HUES6 (cell line): Measurements from ENCODE around the gene NME3.
A peak's percentile ranks its signal among the peaks of the same experiment; 100 is the strongest.

ENCODE experiments used
- H3K27ac ChIP-seq: 2 replicates; pipeline ENCODE4 v1.7.0; 2013; ENCODE audit warnings: low read depth, mild to moderate bottlenecking, low read length, inconsistent platforms
- H3K27me3 ChIP-seq: 2 replicates; pipeline ENCODE4 v1.6.1; 2013; ENCODE audit warnings: low read length; ENCODE audit not compliant: control insufficient read depth, insufficient read depth
- H3K36me3 ChIP-seq: 2 replicates; pipeline ENCODE4 v1.6.1; 2013; ENCODE audit warnings: low read length; ENCODE audit not compliant: control insufficient read depth, insufficient read depth
- H3K4me1 ChIP-seq: 2 replicates; pipeline ENCODE4 v1.6.1; 2013; ENCODE audit warnings: low read length; ENCODE audit not compliant: control insufficient read depth, insufficient read depth
- H3K4me3 ChIP-seq: 2 replicates; pipeline ENCODE4 v1.5.1; 2013; ENCODE audit warnings: low read depth, low read length
- H3K9ac ChIP-seq: one replicate; pipeline ENCODE4 v1.6.1; 2013; ENCODE audit warnings: mild to moderate bottlenecking, low read length
- H3K9me3 ChIP-seq: 2 replicates; pipeline ENCODE4 v1.6.1; 2013; ENCODE audit warnings: low read depth, low read length; ENCODE audit not compliant: control insufficient read depth, insufficient read depth

Gene NME3

DNA sequence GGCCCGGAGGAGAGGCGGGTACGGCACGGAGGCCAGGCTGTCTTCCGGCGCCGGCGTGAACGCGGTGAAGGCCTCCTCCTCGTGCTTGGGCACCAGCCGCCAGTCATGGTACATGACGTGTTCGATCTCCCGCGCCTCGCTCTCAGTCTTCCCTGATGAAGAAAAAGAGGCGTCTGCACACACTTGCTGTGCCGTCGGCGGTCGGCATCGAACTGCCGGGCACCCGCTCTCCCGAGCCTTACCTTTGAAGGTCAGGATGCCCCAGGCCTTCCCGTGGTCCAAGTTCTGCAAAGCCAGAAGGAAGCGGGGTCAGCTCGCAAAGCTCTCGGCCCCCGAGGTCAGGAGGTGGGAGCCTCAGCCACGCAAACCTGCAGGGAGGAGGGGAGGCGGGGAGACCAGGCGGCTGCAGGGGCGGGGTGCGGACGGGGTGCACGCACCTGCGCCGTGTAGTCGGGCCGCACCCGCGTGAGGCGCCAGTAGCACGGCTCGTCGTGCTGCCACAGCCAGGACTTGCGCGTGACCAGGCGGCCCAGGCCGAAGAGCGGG, 1.1 kb upstream of the NME3 start, which contains the start of gene EME2:
Gene EME2, plus strand, starts transcription at position 449 of the 546 bp plus-strand sequence. CDS start 418 bp downstream, outside the sequence.
- H3K27me3 ChIP-seq: no peaks in the 10 kb centered on the region
- peak within 1 kb of the TSS; percentile 98 for H3K9ac ChIP-seq
- H3K36me3 ChIP-seq: peaks cover 46% of the 10 kb centered on the region
- no peaks in the 10 kb centered on the region for H3K9me3 ChIP-seq
- peak within 1 kb of the TSS; percentile 99 for H3K4me3 ChIP-seq
- peak within 1 kb of the TSS; percentile 94 for H3K27ac ChIP-seq
- peaks cover 15% of the 10 kb centered on the region for H3K4me1 ChIP-seq

DNA sequence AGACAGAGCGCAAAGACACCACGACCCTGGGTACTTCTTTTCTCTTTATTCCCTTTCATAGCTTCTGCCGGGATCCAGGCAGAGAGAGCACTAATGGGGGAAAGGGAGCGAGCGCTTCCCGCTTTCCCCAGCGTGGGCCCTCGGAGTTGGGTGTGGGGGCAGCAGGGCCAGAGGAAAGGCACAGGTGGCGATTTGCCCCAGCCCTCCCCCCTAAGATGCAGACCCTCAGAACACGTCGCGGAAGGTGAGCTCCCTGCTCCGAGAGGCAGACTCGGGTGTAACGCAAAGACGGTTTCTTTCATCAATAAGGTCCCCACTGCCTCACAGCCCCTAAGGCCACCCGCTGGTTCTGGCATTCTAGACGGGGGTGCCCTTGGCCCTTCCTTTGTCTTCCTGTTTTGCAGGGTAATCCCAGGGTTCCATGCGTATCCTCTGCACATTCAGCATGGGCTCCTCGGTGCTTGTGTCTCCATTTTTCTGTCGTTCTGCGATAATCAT, 570 bp upstream of the NME3 start:
- Histone ChIP-seq H3K36me3 (peaks cover 46% of the 10 kb centered on the region), H3K27ac (peak overlapping the region; percentile 94), H3K27me3 (no peaks in the 10 kb centered on the region), H3K4me1 (peaks cover 15% of the 10 kb centered on the region), H3K9ac (peak overlapping the region; percentile 98), H3K4me3 (peak overlapping the region; percentile 99), H3K9me3 (no peaks in the 10 kb centered on the region)

- peaks cover 44% of the 10 kb centered on the region for H3K36me3 ChIP-seq
- H3K4me3 ChIP-seq: peak overlapping the region; percentile 99
- peak overlapping the region; percentile 73 for H3K9ac ChIP-seq
- no peak overlapping the region for H3K27ac ChIP-seq
- H3K9me3 ChIP-seq: no peaks in the 10 kb centered on the region
- H3K4me1 ChIP-seq: peaks cover 15% of the 10 kb centered on the region
- H3K27me3 ChIP-seq: no peaks in the 10 kb centered on the region
Observed at GRCh38 chr16:1770328-1771187, 785 bp downstream of the NME3 start.

- Histone ChIP-seq H3K4me1 (peaks cover 15% of the 10 kb centered on the region), H3K4me3 (peak overlapping the region; percentile 99), H3K27ac (no peak overlapping the region), H3K36me3 (peaks cover 46% of the 10 kb centered on the region), H3K27me3 (no peaks in the 10 kb centered on the region), H3K9me3 (no peaks in the 10 kb centered on the region), H3K9ac (no peak overlapping the region)
Observed at GRCh38 chr16:1769402-1770300, 1.7 kb downstream of the NME3 start.

GRCh38 chr16:1768767-1769401, 2.5 kb downstream of the NME3 start:
- Histone ChIP-seq H3K4me1 (peaks cover 14% of the 10 kb centered on the region), H3K9ac (no peak overlapping the region), H3K27ac (no peak overlapping the region), H3K9me3 (no peaks in the 10 kb centered on the region), H3K36me3 (peaks cover 45% of the 10 kb centered on the region), H3K4me3 (no peak overlapping the region), H3K27me3 (no peaks in the 10 kb centered on the region)

DNA sequence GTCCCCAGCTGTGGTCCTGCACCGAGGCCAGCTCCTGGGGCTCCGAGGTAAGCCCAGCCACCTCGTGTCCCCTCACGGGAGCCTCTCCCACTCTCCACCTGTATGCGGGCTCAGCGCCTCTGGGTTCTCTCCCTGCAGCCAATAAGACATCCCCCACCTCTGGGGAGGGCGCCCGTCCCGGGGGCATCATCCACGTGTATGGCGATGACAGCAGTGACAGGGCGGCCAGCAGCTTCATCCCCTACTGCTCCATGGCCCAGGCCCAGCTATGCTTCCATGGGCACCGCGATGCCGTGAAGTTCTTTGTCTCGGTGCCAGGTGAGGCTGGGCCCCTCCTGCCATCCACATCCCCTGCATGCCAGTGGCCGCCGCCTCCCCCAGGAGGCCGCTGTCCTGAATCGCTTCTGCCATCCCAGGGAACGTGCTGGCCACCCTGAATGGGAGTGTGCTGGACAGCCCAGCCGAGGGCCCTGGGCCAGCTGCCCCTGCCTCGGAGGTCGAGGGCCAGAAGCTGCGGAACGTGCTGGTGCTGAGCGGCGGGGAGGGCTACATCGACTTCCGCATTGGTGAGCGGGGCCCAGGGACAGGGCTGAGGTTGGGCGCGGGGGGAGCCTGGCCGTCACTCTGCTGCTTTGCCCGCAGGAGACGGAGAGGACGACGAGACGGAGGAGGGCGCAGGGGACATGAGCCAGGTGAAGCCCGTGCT, 3.1 kb downstream of the NME3 start:
- Histone ChIP-seq H3K27me3 (no peaks in the 10 kb centered on the region), H3K4me3 (no peak overlapping the region), H3K27ac (no peak overlapping the region), H3K36me3 (peaks cover 45% of the 10 kb centered on the region), H3K9ac (no peak overlapping the region), H3K4me1 (peaks cover 15% of the 10 kb centered on the region), H3K9me3 (no peaks in the 10 kb centered on the region)

DNA sequence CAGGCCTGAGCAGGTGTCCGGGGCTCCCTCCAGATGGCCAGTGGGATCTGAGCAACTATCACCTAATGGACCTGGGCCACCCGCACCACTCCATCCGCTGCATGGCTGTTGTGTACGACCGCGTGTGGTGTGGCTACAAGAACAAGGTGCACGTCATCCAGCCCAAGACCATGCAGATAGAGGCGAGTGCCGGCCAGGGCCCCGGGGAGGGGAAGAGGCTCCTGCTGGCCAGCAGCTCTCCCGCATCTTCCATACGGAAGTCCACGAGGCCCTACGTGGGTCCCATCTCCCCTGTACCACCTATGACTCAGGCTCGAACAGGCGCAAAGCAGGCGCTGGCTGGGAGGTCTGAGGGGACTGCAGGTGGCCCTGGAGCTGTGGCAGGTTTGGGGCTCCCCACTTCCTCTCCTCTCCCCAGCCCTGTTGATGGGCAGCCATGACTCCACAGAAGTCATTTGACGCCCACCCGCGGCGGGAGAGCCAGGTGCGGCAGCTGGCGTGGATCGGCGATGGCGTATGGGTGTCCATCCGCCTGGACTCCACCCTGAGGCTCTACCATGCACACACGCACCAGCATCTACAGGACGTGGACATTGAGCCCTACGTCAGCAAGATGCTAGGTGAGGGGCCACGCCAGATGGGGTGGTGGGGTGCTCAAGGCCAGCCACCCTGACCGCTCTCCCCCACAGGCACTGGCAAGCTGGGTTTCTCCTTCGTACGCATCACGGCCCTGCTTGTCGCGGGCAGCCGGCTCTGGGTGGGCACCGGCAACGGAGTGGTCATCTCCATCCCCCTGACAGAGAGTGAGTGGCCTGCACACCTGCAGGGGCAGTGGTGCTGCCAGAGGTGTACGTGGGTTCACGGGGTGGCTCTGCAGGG, 4.0 kb downstream of the NME3 start:
- Histone ChIP-seq H3K27ac (no peak overlapping the region), H3K36me3 (peaks cover 52% of the 10 kb centered on the region), H3K9me3 (no peaks in the 10 kb centered on the region), H3K27me3 (no peaks in the 10 kb centered on the region), H3K4me1 (peaks cover 15% of the 10 kb centered on the region), H3K4me3 (no peak overlapping the region), H3K9ac (no peak overlapping the region)

DNA sequence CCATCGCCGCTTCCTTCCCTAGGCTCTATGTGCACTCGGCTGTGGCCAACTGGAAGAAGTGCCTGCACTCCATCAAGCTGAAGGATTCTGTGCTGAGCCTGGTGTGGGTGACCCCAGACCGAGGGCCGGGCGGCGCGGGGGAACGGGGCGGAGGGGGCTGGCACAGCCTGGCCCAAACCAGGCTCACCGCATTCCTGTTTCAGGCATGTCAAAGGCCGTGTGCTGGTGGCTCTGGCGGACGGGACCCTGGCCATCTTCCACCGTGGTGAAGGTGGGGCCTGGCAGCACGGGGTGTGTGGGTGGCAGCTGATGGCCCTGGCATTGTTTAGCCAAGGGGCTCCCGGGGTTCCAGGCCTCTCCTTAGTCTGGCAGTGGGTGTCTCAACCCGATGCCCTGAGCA, 4.6 kb downstream of the NME3 start:
- Histone ChIP-seq H3K27me3 (no peaks in the 10 kb centered on the region), H3K9ac (no peak overlapping the region), H3K27ac (no peak overlapping the region), H3K4me3 (no peak overlapping the region), H3K9me3 (no peaks in the 10 kb centered on the region), H3K4me1 (peaks cover 15% of the 10 kb centered on the region), H3K36me3 (peaks cover 53% of the 10 kb centered on the region)

DNA sequence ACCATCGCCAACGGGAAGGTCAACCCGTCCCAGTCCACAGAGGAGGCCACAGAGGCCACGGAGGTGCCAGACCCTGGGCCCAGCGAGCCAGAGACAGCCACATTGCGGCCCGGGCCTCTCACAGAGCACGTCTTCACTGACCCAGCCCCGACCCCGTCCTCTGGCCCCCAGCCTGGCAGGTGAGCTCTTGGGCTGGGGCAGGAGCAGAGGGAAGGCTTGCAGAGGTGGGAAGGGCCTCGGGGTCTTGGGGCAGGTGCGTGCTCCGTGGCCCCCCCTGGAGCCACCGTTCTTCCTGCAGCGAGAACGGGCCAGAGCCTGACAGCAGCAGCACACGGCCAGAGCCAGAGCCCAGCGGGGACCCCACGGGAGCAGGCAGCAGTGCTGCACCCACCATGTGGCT, 5.1 kb downstream of the NME3 start:
- Histone ChIP-seq H3K4me3 (no peak overlapping the region), H3K27ac (no peak overlapping the region), H3K36me3 (peaks cover 53% of the 10 kb centered on the region)

More for the DNA sequence above, 5.1 kb downstream of the NME3 start:
- Histone ChIP-seq H3K9me3 (no peaks in the 10 kb centered on the region), H3K27me3 (no peaks in the 10 kb centered on the region), H3K4me1 (peaks cover 15% of the 10 kb centered on the region), H3K9ac (no peak overlapping the region)
